Iris pigment epithelial cell (primary cell): ENCODE measurements around the gene NACC2.
A peak's percentile ranks its signal among the peaks of the same experiment; 100 is the strongest.
"Not testable (repeated sequence)": the region's sequence is repeated elsewhere in the genome, so short reads cannot be mapped to it uniquely, and the experiment has no call there.

Source experiments
- DNase-seq: peaks from one replicate; pipeline ENCODE4 v3.0.0-alpha.2; 2011; ENCODE audit warnings: low read depth

Gene NACC2

GRCh38 chr9:136110082-136111061, 15.3 kb upstream of the NACC2 start:
- peak; percentile 45 for DNase-seq

- peak; percentile 75 for DNase-seq
Measured at GRCh38 chr9:136109351-136110081, 14.4 kb upstream of the NACC2 start.

GRCh38 chr9:136108648-136109266, 13.7 kb upstream of the NACC2 start:
- no peak for DNase-seq

- no peak for DNase-seq
Measured at GRCh38 chr9:136107953-136108647, 13.0 kb upstream of the NACC2 start.

GRCh38 chr9:136107155-136107952, 12.3 kb upstream of the NACC2 start:
- DNase-seq: no peak

GRCh38 chr9:136105398-136106135, 10.5 kb upstream of the NACC2 start:
- no peak for DNase-seq

GRCh38 chr9:136104916-136105315, 9.8 kb upstream of the NACC2 start:
- DNase-seq: no peak

- no peak for DNase-seq
Measured at GRCh38 chr9:136104488-136104800, 9.4 kb upstream of the NACC2 start.

GRCh38 chr9:136103651-136104487, 8.8 kb upstream of the NACC2 start:
- DNase-seq: no peak

GRCh38 chr9:136101615-136102074, 6.6 kb upstream of the NACC2 start:
- not testable (repeated sequence) for DNase-seq

- DNase-seq: no peak
Measured at GRCh38 chr9:136100700-136101614, 5.9 kb upstream of the NACC2 start.

- DNase-seq: no peak
Measured at GRCh38 chr9:136099542-136099941, 4.5 kb upstream of the NACC2 start.

GRCh38 chr9:136098844-136099243, 3.8 kb upstream of the NACC2 start:
- DNase-seq: no peak

GRCh38 chr9:136098210-136098609, 3.1 kb upstream of the NACC2 start:
- DNase-seq: no peak

GRCh38 chr9:136096505-136097001, 1.5 kb upstream of the NACC2 start:
- no peak for DNase-seq

GRCh38 chr9:136093995-136094881, 851 bp downstream of the NACC2 start:
- peak; percentile 75 for DNase-seq

GRCh38 chr9:136093346-136093986, 1.6 kb downstream of the NACC2 start:
- no peak for DNase-seq
